Caco-2 (cell line): ENCODE results near the gene LSM3. TPM values are rescaled to one million over a fixed set of nuclear protein-coding genes. Genes with fewer than 3 reads are reported as not detected.

Experiments
- BruUV-seq: library from RNA; stranded (reverse); fragments of 400-500 nt; replicated peaks from 2 replicates; lab custom pipeline; 2021; lab: Mats Ljungman, UMichigan
- CTCF ChIA-PET: fragments of 300-600 bp; sonication (Branson Sonifier 250); formaldehyde crosslinking; loops from one replicate; lab custom pipeline; 2022; ENCODE audit warnings: antibody characterized with exemption; lab: Charles Lee
- POLR2A ChIA-PET: fragments of 300-600 bp; sonication (Branson Sonifier 250); formaldehyde crosslinking; loops from one replicate; lab custom pipeline; 2022; ENCODE audit warnings: antibody characterized with exemption; lab: Charles Lee
- DNase-seq, 2 experiments: peaks; one replicate each; pipeline versions ENCODE4 v3.0.0 to v3.0.0-alpha.2; 2020 to 2022
- H3K27me3 ChIP-seq: replicated peaks from 2 replicates; pipeline ENCODE4 v1.6.0; 2011; ENCODE audit warnings: low read length; ENCODE audit not compliant: control insufficient read depth, insufficient read depth
- H3K36me3 ChIP-seq: 2 replicates; pipeline ENCODE4 v1.5.1; 2011; ENCODE audit warnings: low read length; ENCODE audit not compliant: control insufficient read depth, insufficient read depth
- H3K4me1 ChIP-seq: fragments of 250-450 bp; sonication (Bioruptor Pico); 2 replicates; pipeline ENCODE4 v1.5.1; 2020; ENCODE audit warnings: mild to moderate bottlenecking
- H3K4me3 ChIP-seq: 2 replicates; pipeline ENCODE4 v1.5.1; 2011; ENCODE audit warnings: low read depth, mild to moderate bottlenecking, control low read depth, low read length
- H3K9me3 ChIP-seq: fragments of 250-450 bp; sonication (Bioruptor Pico); 2 replicates; pipeline ENCODE4 v1.5.1; 2020; ENCODE audit warnings: mild to moderate bottlenecking, moderate library complexity
- H3K27ac Mint-ChIP-seq: one replicate; pipeline ENCODE4 v1.8.0; 2022; ENCODE audit warnings: mixed read lengths; ENCODE audit not compliant: unreplicated experiment
- H3K27me3 Mint-ChIP-seq: one replicate; pipeline ENCODE4 v1.8.0; 2022; ENCODE audit warnings: mixed read lengths; ENCODE audit not compliant: insufficient read depth, unreplicated experiment
- H3K36me3 Mint-ChIP-seq: one replicate; pipeline ENCODE4 v1.8.0; 2022; ENCODE audit warnings: mild to moderate bottlenecking, mixed read lengths; ENCODE audit not compliant: insufficient read depth, unreplicated experiment
- H3K4me1 Mint-ChIP-seq: one replicate; pipeline ENCODE4 v1.8.0; 2022; ENCODE audit warnings: low read depth, mixed read lengths; ENCODE audit not compliant: unreplicated experiment
- H3K4me3 Mint-ChIP-seq: one replicate; pipeline ENCODE4 v1.8.0; 2022; ENCODE audit warnings: mild to moderate bottlenecking, moderate library complexity, mixed read lengths; ENCODE audit not compliant: unreplicated experiment
- H3K9me3 Mint-ChIP-seq: one replicate; pipeline ENCODE4 v1.8.0; 2022; ENCODE audit warnings: mixed read lengths; ENCODE audit not compliant: unreplicated experiment
- CTCF ChIP-seq, 2 experiments: fragments of 200-600 bp in 1 of 2; IDR thresholded peaks; 1 replicate in 1 of 2; 2 replicates in 1 of 2; pipeline versions ENCODE4 v1.5.1 to v1.8.0; 2011 to 2022; ENCODE audit warnings: antibody characterized with exemption in 1 of 2, control low read depth in 1 of 2, inconsistent platforms in 1 of 2, low read depth in 1 of 2, low read length in 1 of 2, mild to moderate bottlenecking in 1 of 2, moderate library complexity in 1 of 2; ENCODE audit not compliant: insufficient read depth in 1 of 2, severe bottlenecking in 1 of 2, unreplicated experiment in 1 of 2
- intact Hi-C: fragments of 100-400 bp; cut with micrococcal nuclease; formaldehyde crosslinking; loops from one replicate; pipeline ENCODE4 v1.10.0; 2022; ENCODE audit not compliant: unreplicated experiment
- total RNA-seq: library from RNA; stranded (reverse); gene quantifications from 2 replicates; pipeline ENCODE4 v1.2.3, GENCODE V29; 2022

The LSM3 gene
- total RNA-seq, 1 experiment from 2014 or later, result 20.5 TPM

GRCh38 chr3:14137445-14137844, 41.2 kb upstream of the LSM3 start:
- H3K27me3 ChIP-seq, result no peaks in the 10 kb centered on the region
- POLR2A ChIA-PET, result no interaction called here
- BruUV-seq, result no TSS peak
- Mint-ChIP-seq H3K36me3 (peaks cover 19% of the 10 kb centered on the region), H3K27me3 (no peaks in the 10 kb centered on the region), H3K9me3 (no peaks in the 10 kb centered on the region), H3K27ac (no peak overlapping the region), H3K4me1 (no peaks in the 10 kb centered on the region), H3K4me3 (no peak overlapping the region)
- no peaks in the 10 kb centered on the region for H3K9me3 ChIP-seq
- TF ChIP-seq CTCF (IDR thresholded peaks at IDR 0.05; ENCODE audit: insufficient read depth in 1 of 2, low read depth in 1 of 2, low read length in 1 of 2, severe bottlenecking in 1 of 2, unreplicated experiment in 1 of 2), result no peak
- CTCF ChIA-PET, result no interaction called here
- H3K4me1 ChIP-seq, result no peaks in the 10 kb centered on the region
- no peak for DNase-seq
- H3K4me3 ChIP-seq, result no peak overlapping the region
- intact Hi-C loops, result no loop called here
- H3K36me3 ChIP-seq, result peaks cover 3% of the 10 kb centered on the region; the same call in 1 of the 2 replicates

- no peaks in the 10 kb centered on the region for H3K9me3 Mint-ChIP-seq
- Histone ChIP-seq H3K27me3 (no peaks in the 10 kb centered on the region), H3K36me3 (peaks cover 3% of the 10 kb centered on the region; the same call in 1 of the 2 replicates), H3K9me3 (no peaks in the 10 kb centered on the region), H3K4me3 (no peak overlapping the region), H3K4me1 (peaks cover 6% of the 10 kb centered on the region; the same call in 1 of the 2 replicates)
- peaks cover 16% of the 10 kb centered on the region for H3K36me3 Mint-ChIP-seq
- ChIA-PET CTCF (no interaction called here), POLR2A (no interaction called here)
- TF ChIP-seq CTCF (IDR thresholded peaks at IDR 0.05; ENCODE audit: insufficient read depth in 1 of 2, low read depth in 1 of 2, low read length in 1 of 2, severe bottlenecking in 1 of 2, unreplicated experiment in 1 of 2), result no peak
- no peaks in the 10 kb centered on the region for H3K27me3 Mint-ChIP-seq
- H3K4me1 Mint-ChIP-seq, result no peaks in the 10 kb centered on the region
- intact Hi-C loops, result no loop called here
- BruUV-seq, result no TSS peak
- no peak overlapping the region for H3K27ac Mint-ChIP-seq
- no peak for DNase-seq
- no peak overlapping the region for H3K4me3 Mint-ChIP-seq
Measured at GRCh38 chr3:14138109-14138877, 40.3 kb upstream of the LSM3 start.

- H3K9me3 Mint-ChIP-seq, result no peaks in the 10 kb centered on the region
- intact Hi-C loops, result no loop called here
- no peak overlapping the region for H3K27ac Mint-ChIP-seq
- no peak for DNase-seq
- CTCF ChIA-PET, result no interaction called here
- H3K4me1 ChIP-seq, result peaks cover 14% of the 10 kb centered on the region
- no peaks in the 10 kb centered on the region for H3K4me1 Mint-ChIP-seq
- no peak for TF ChIP-seq CTCF (IDR thresholded peaks at IDR 0.05; ENCODE audit: insufficient read depth in 1 of 2, low read depth in 1 of 2, low read length in 1 of 2, severe bottlenecking in 1 of 2, unreplicated experiment in 1 of 2)
- H3K27me3 Mint-ChIP-seq, result no peaks in the 10 kb centered on the region
- H3K36me3 ChIP-seq, result peaks cover 3% of the 10 kb centered on the region; the same call in 1 of the 2 replicates
- POLR2A ChIA-PET, result no interaction called here
- no peaks in the 10 kb centered on the region for H3K9me3 ChIP-seq
- H3K27me3 ChIP-seq, result no peaks in the 10 kb centered on the region
- no TSS peak for BruUV-seq
- H3K36me3 Mint-ChIP-seq, result peaks cover 17% of the 10 kb centered on the region
- no peak overlapping the region for H3K4me3 ChIP-seq
- no peak overlapping the region for H3K4me3 Mint-ChIP-seq
Measured at GRCh38 chr3:14138878-14139655, 39.5 kb upstream of the LSM3 start.
